ENCODE results near the gene FAM200B.

DNA sequence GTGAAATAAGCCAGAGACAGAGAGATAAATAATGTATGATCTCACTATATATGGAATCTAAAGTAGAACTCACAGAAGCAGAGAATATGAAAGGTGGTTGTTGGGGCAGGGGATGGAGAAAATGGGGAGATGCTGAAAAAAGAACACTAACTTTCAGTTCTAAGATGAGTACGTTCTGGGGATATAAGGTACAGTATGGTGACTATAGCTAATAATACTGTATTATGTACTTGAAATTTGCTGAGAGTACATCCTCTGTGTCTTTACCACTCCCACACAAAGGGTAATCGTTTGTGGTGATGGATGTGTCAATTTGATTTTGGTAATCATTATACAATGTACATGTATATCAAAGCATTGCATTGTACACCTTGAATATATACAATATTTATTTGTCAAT is 33.0 kb upstream of the FAM200B start:
- no peak for TF ChIP-seq EZH2 (IDR thresholded peaks at IDR 0.05; ENCODE audit: low read length)
- TF ChIP-seq, protein P1, sequence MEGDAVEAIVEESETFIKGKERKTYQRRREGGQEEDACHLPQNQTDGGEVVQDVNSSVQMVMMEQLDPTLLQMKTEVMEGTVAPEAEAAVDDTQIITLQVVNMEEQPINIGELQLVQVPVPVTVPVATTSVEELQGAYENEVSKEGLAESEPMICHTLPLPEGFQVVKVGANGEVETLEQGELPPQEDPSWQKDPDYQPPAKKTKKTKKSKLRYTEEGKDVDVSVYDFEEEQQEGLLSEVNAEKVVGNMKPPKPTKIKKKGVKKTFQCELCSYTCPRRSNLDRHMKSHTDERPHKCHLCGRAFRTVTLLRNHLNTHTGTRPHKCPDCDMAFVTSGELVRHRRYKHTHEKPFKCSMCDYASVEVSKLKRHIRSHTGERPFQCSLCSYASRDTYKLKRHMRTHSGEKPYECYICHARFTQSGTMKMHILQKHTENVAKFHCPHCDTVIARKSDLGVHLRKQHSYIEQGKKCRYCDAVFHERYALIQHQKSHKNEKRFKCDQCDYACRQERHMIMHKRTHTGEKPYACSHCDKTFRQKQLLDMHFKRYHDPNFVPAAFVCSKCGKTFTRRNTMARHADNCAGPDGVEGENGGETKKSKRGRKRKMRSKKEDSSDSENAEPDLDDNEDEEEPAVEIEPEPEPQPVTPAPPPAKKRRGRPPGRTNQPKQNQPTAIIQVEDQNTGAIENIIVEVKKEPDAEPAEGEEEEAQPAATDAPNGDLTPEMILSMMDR (optimal IDR thresholded peaks at IDR 0.05 in 1 of 3, IDR thresholded peaks at IDR 0.05 in 1 of 3, conservative IDR thresholded peaks at IDR 0.05 in 1 of 3; ENCODE audit: extremely low read depth in 1 of 3, insufficient read depth in 2 of 3, low read length in 3 of 3) = no peak

Data from keratinocyte (primary cell).